ACC112 (cell line): Measurements from ENCODE around the gene MAPK8IP3.

ENCODE experiments used
- H2AFZ ChIP-seq: fragments of 200-600 bp; sonication (generic); one replicate; pipeline ENCODE4 v1.6.0; 2017; ENCODE audit warnings: antibody characterized with exemption, low read length; ENCODE audit not compliant: unreplicated experiment
- H3K27ac ChIP-seq: fragments of 200-600 bp; sonication (generic); 2 replicates; pipeline ENCODE4 v1.5.1; 2014; ENCODE audit warnings: low read depth, mild to moderate bottlenecking, antibody characterized with exemption, low read length, moderate library complexity
- H3K27me3 ChIP-seq: fragments of 200-600 bp; sonication (generic); 2 replicates; pipeline ENCODE4 v1.6.1; 2014; ENCODE audit warnings: mild to moderate bottlenecking, antibody characterized with exemption, low read length, moderate library complexity, mixed read lengths; ENCODE audit not compliant: insufficient read depth
- H3K36me3 ChIP-seq: fragments of 200-600 bp; sonication (generic); 2 replicates; pipeline ENCODE4 v1.6.1; 2016; ENCODE audit warnings: mild to moderate bottlenecking, antibody characterized with exemption, low read length, moderate library complexity, mixed read lengths; ENCODE audit not compliant: insufficient read depth
- H3K4me1 ChIP-seq: fragments of 200-600 bp; sonication (generic); one replicate; pipeline ENCODE4 v1.6.1; 2016; ENCODE audit warnings: low read length, mixed read lengths; ENCODE audit not compliant: insufficient read depth, unreplicated experiment, control insufficient read depth
- H3K4me3 ChIP-seq: fragments of 200-600 bp; sonication (generic); 2 replicates; pipeline ENCODE4 v1.5.1; 2014; ENCODE audit warnings: mild to moderate bottlenecking, low read depth, low read length
- H3K79me2 ChIP-seq: fragments of 200-600 bp; sonication (generic); one replicate; pipeline ENCODE4 v1.6.0; 2016; ENCODE audit warnings: low read length; ENCODE audit not compliant: control insufficient read depth, unreplicated experiment, insufficient read depth

The MAPK8IP3 gene

GRCh38 chr16:1816396-1817275, 110.6 kb downstream of the MAPK8IP3 start:
- Histone ChIP-seq H3K36me3 (no peaks in the 10 kb centered on the region), H3K27me3 (no peaks in the 10 kb centered on the region), H3K79me2 (no peaks in the 10 kb centered on the region), H3K27ac (no peak overlapping the region), H3K4me1 (no peaks in the 10 kb centered on the region), H2AFZ (no peak overlapping the region), H3K4me3 (no peak overlapping the region)

- Histone ChIP-seq H3K4me3 (no peak overlapping the region), H2AFZ (no peak overlapping the region), H3K79me2 (no peaks in the 10 kb centered on the region), H3K27ac (no peak overlapping the region), H3K27me3 (no peaks in the 10 kb centered on the region), H3K4me1 (no peaks in the 10 kb centered on the region), H3K36me3 (no peaks in the 10 kb centered on the region)
These were observed 111.2 kb downstream of the MAPK8IP3 start for GRCh38 chr16:1817276-1817589.

GRCh38 chr16:1817716-1818115, 111.7 kb downstream of the MAPK8IP3 start:
- Histone ChIP-seq H3K36me3 (no peaks in the 10 kb centered on the region), H3K79me2 (no peaks in the 10 kb centered on the region)

GRCh38 chr16:1818204-1818872, 112.3 kb downstream of the MAPK8IP3 start:
- Histone ChIP-seq H3K27ac (no peak overlapping the region), H2AFZ (no peak overlapping the region), H3K27me3 (no peaks in the 10 kb centered on the region), H3K79me2 (no peaks in the 10 kb centered on the region), H3K36me3 (no peaks in the 10 kb centered on the region), H3K4me3 (no peak overlapping the region), H3K4me1 (no peaks in the 10 kb centered on the region)

More at GRCh38 chr16:1817716-1818115, 111.7 kb downstream of the MAPK8IP3 start:
- Histone ChIP-seq H3K4me3 (no peak overlapping the region), H3K27ac (no peak overlapping the region), H3K4me1 (no peaks in the 10 kb centered on the region), H2AFZ (no peak overlapping the region), H3K27me3 (no peaks in the 10 kb centered on the region)

- Histone ChIP-seq H3K79me2 (no peaks in the 10 kb centered on the region), H3K27ac (no peak overlapping the region), H3K36me3 (no peaks in the 10 kb centered on the region), H2AFZ (no peak overlapping the region), H3K4me1 (no peaks in the 10 kb centered on the region), H3K27me3 (no peaks in the 10 kb centered on the region), H3K4me3 (no peak overlapping the region)
These were observed 113.0 kb downstream of the MAPK8IP3 start for GRCh38 chr16:1818873-1819525.

GRCh38 chr16:1819611-1820010, 113.6 kb downstream of the MAPK8IP3 start:
- Histone ChIP-seq H3K36me3 (no peaks in the 10 kb centered on the region), H3K79me2 (no peaks in the 10 kb centered on the region), H3K27me3 (no peaks in the 10 kb centered on the region), H3K4me3 (no peak overlapping the region), H3K4me1 (no peaks in the 10 kb centered on the region), H2AFZ (no peak overlapping the region), H3K27ac (no peak overlapping the region)
